K562 (cell line): ENCODE data around the gene CAPZA1. TPM values are rescaled to one million over a fixed set of nuclear protein-coding genes. Genes with fewer than 3 reads are reported as not detected.
"Not testable (repeated sequence)": the region's sequence is repeated elsewhere in the genome, so short reads cannot be mapped to it uniquely, and the experiment has no call there.

Experiments
- ATAC-seq: fragments of 200-7000 bp; cut with Tn5 transposase; 3 replicates; pipeline ENCODE4 v1.9.1; 2020; ENCODE audit warnings: moderate library complexity
- BruUV-seq: library from RNA; stranded (reverse); fragments of 400-500 nt; replicated peaks from 2 replicates; lab custom pipeline; 2021; lab: Mats Ljungman, UMichigan
- CTCF ChIA-PET: fragments of 300-600 bp; formaldehyde crosslinking; extraction: SDS; loops from one replicate; lab custom pipeline; 2021; ENCODE audit warnings: low intra/inter-chr PET ratio; lab: Yijun Ruan, JAX
- POLR2A ChIA-PET: fragments of 300-600, 350-650 bp; sonication (Branson Sonifier 250); formaldehyde crosslinking; extraction: SDS; loops from one replicate; lab custom pipeline; 2021; ENCODE audit warnings: antibody characterized with exemption, inconsistent platforms; lab: Yijun Ruan, JAX
- DNase-seq, 4 experiments: peaks; one replicate each; pipeline versions ENCODE4 v3.0.0 to v3.0.0-alpha.2; 2011 to 2018; ENCODE audit warnings: low spot score in 3 of 4, mixed read lengths in 3 of 4; ENCODE audit errors: extremely low read depth in 1 of 4
- FAIRE-seq: peaks from 2 replicates; lab custom pipeline; 2011; peaks lifted over from hg19 to GRCh38; lab: Jason Lieb, UNC
- H2AFZ ChIP-seq: 2 replicates; pipeline ENCODE4 v1.6.0; 2011; ENCODE audit warnings: low read depth, low read length, control low read depth, inconsistent platforms
- H3K27ac ChIP-seq: fragments of 200-600 bp; 3 replicates; pipeline ENCODE4 v1.8.0; 2011; ENCODE audit warnings: low read depth, mild to moderate bottlenecking, control low read depth, inconsistent platforms, low read length, moderate library complexity, mixed read lengths; ENCODE audit errors: extremely low read depth
- H3K27me3 ChIP-seq, 2 experiments: fragments of 300-600 bp in 1 of 2; 2 replicates in 1 of 2; 3 replicates in 1 of 2; pipeline versions ENCODE4 v1.6.0 to v1.8.0; 2011; ENCODE audit warnings: inconsistent platforms in 2 of 2, low read length in 2 of 2, mild to moderate bottlenecking in 1 of 2, mixed read lengths in 1 of 2, moderate library complexity in 1 of 2; ENCODE audit not compliant: control insufficient read depth in 2 of 2, insufficient read depth in 2 of 2
- H3K36me3 ChIP-seq: fragments of 300-600 bp; 3 replicates; pipeline ENCODE4 v1.8.0; 2011; ENCODE audit warnings: mild to moderate bottlenecking, low read length, inconsistent platforms; ENCODE audit not compliant: control insufficient read depth, insufficient read depth
- H3K4me1 ChIP-seq, 2 experiments: fragments of 200-600 bp in 1 of 2; replicated peaks in 1 of 2; 2 replicates in 1 of 2; 3 replicates in 1 of 2; pipeline versions ENCODE4 v1.5.1 to v1.8.0; 2011; ENCODE audit warnings: inconsistent platforms in 2 of 2, low read length in 2 of 2, mild to moderate bottlenecking in 1 of 2, mixed read lengths in 1 of 2, moderate library complexity in 1 of 2; ENCODE audit not compliant: control insufficient read depth in 2 of 2, insufficient read depth in 2 of 2
- H3K4me2 ChIP-seq: 2 replicates; pipeline ENCODE4 v1.6.1; 2011; ENCODE audit warnings: low read length, control low read depth, inconsistent platforms, mixed read lengths; ENCODE audit not compliant: insufficient read depth
- H3K4me3 ChIP-seq: fragments of 200-600 bp; sonication (generic), shearing (Covaris generic); 2 replicates; pipeline ENCODE4 v1.5.1; 2016; ENCODE audit warnings: control low read depth, inconsistent platforms
- H3K79me2 ChIP-seq: fragments of 200-600 bp; 3 replicates; pipeline ENCODE4 v1.8.0; 2011; ENCODE audit warnings: low read length, inconsistent platforms; ENCODE audit not compliant: control insufficient read depth, insufficient read depth
- H3K9ac ChIP-seq, 2 experiments: 2 replicates each; pipeline versions ENCODE4 v1.6.0 to v1.6.1; 2011; ENCODE audit warnings: low read depth in 2 of 2, low read length in 2 of 2, control low read depth in 1 of 2, inconsistent platforms in 1 of 2, mild to moderate bottlenecking in 1 of 2, mixed read lengths in 1 of 2; ENCODE audit not compliant: insufficient read depth in 1 of 2
- H3K9me1 ChIP-seq: one replicate; pipeline ENCODE4 v1.6.0; 2011; ENCODE audit warnings: inconsistent platforms, mild to moderate bottlenecking, low read length, moderate library complexity; ENCODE audit not compliant: control insufficient read depth, insufficient read depth
- H3K9me3 ChIP-seq: replicated peaks from 2 replicates; pipeline ENCODE4 v1.5.1; 2011; ENCODE audit warnings: low read depth, low read length, inconsistent platforms; ENCODE audit not compliant: control insufficient read depth, insufficient read depth
- H4K20me1 ChIP-seq: replicated peaks from 2 replicates; pipeline ENCODE4 v1.6.1; 2011; ENCODE audit warnings: low read length, inconsistent platforms, mixed read lengths; ENCODE audit not compliant: control insufficient read depth, insufficient read depth
- ATF1 ChIP-seq, 2 experiments: fragments of 450-650 bp in 1 of 2; IDR thresholded peaks; 2 replicates each; pipeline ENCODE4 v1.6.1; 2016; ENCODE audit warnings: missing compliant biosample characterization in 1 of 2, missing genetic modification characterization in 1 of 2
- ATF7 ChIP-seq: fragments of 450-650 bp; IDR thresholded peaks from 2 replicates; pipeline ENCODE4 v1.7.1; 2014; ENCODE audit warnings: mild to moderate bottlenecking, moderate library complexity
- KDM1A ChIP-seq, 2 experiments: fragments of 450-650 bp; IDR thresholded peaks; 2 replicates each; pipeline ENCODE4 v1.6.1; 2016; ENCODE audit warnings: mild to moderate bottlenecking in 2 of 2
- RCOR1 ChIP-seq, 2 experiments: IDR thresholded peaks; 2 replicates each; pipeline ENCODE4 v1.6.1; 2012; ENCODE audit warnings: low read depth in 2 of 2, low read length in 2 of 2, borderline replicate concordance in 1 of 2, improper control_type of control experiment in 1 of 2
- SMARCE1 ChIP-seq: fragments of 450-650 bp; IDR thresholded peaks from 2 replicates; pipeline ENCODE4 v1.7.1; 2016; ENCODE audit warnings: mild to moderate bottlenecking
- ZBTB40 ChIP-seq, 2 experiments: fragments of 450-650 bp in 1 of 2; sonication (generic) in 1 of 2; formaldehyde crosslinking in 1 of 2; IDR thresholded peaks; 2 replicates each; pipeline versions ENCODE4 v1.7.1 to v1.9.0; 2016 to 2022; ENCODE audit warnings: inconsistent platforms in 1 of 2, mild to moderate bottlenecking in 1 of 2, missing genetic modification reagents in 1 of 2
- ZNF384 ChIP-seq: IDR thresholded peaks from 2 replicates; pipeline ENCODE4 v1.6.1; 2012; ENCODE audit warnings: low read depth, low read length, improper control_type of control experiment
- WGBS: fragments of 100-300 bp; shearing (Covaris generic); methylation state at CpG from one replicate; pipeline ENCODE4 v1.1.6; 2016; ENCODE audit warnings: low coverage, mixed read lengths; ENCODE audit not compliant: insufficient coverage; ENCODE audit errors: missing lambda C conversion rate; 5-methylcytosine and 5-hydroxymethylcytosine counted together
- in situ Hi-C: fragments of 300-500 bp; cut with MboI; formaldehyde crosslinking; loops from 4 replicates; pipeline ENCODE4 v1.15.0; 2018; ENCODE audit warnings: inconsistent platforms, mixed read lengths
- intact Hi-C: fragments of 100-400 bp; cut with micrococcal nuclease; formaldehyde crosslinking; loops from 2 replicates; pipeline ENCODE4 v1.14.2; 2022
- polyA plus RNA-seq, 8 experiments: library from polyadenylated mRNA; depleted of rRNA in 4 of 8; stranded (reverse) in 5 of 8; unstranded in 3 of 8; fragments of >200 nt; fragmentation: Nextera tagmentation in 2 of 8; fragmentation: Illumina TruSeq in 1 of 8; extraction: Ambion mirVana in 2 of 8; extraction: Trizol in 1 of 8; gene quantifications; 2 replicates each; pipeline versions ENCODE4 v1.2.1 to v1.2.3, GENCODE V29; 2011 to 2014; ENCODE audit warnings: inconsistent platforms in 1 of 8, missing spikeins in 1 of 8
- total RNA-seq, 7 experiments: library from RNA; depleted of rRNA in 6 of 7; stranded (reverse); fragments of >200 nt in 6 of 7; fragmentation: Illumina TruSeq in 2 of 7; extraction: Trizol in 2 of 7; gene quantifications; 2 replicates each; pipeline versions ENCODE4 v1.2.1 to v1.2.3, GENCODE V29; 2011 to 2021; ENCODE audit warnings: low replicate concordance in 1 of 7
- TF ChIP-seq, protein P1 (sequence below), 2 experiments: fragments of 450-650 bp; conservative IDR thresholded peaks; 2 replicates each; pipeline ENCODE4 v1.6.1; 2017; ENCODE audit warnings: mild to moderate bottlenecking in 2 of 2, moderate library complexity in 2 of 2
- TF ChIP-seq, protein P2 (sequence below), 2 experiments: fragments of 450-650 bp in 1 of 2; sonication (generic) in 1 of 2; formaldehyde crosslinking in 1 of 2; IDR thresholded peaks in 1 of 2; conservative IDR thresholded peaks in 1 of 2; 2 replicates each; pipeline versions ENCODE4 v1.6.1 to v1.8.1; 2016 to 2023; ENCODE audit warnings: mild to moderate bottlenecking in 2 of 2, moderate library complexity in 2 of 2, inconsistent platforms in 1 of 2, missing genetic modification reagents in 1 of 2

CAPZA1 gene
- total and polyA plus RNA-seq, 9 of the 15 experiments (the other 6 are each of a cell fraction or from before 2014, with no cell fraction given) = 237 to 1,020 (median 306) TPM

DNA sequence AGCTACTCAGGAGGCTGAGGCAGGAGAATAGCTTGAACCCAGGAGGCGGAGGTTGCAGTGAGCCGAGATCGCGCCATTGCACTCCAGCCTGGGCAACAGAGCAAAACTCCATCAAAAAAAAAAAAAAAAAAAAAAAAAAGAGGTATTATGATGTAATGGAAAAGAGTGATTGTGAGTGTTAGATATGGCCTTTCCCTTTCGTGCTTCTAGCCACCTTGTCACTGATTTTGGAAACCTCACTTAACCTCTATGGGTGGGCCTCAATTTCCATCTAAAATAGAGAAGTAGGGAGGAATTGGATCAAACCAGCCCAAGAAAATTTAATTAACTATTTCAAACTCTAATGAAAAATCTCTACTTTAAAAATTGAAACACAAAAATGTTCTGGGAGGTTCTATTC, 4.9 kb downstream of the CAPZA1 start:
- H2AFZ ChIP-seq; H3K4me2 ChIP-seq; H3K27me3 ChIP-seq; H3K9me1 ChIP-seq; H3K9me3 ChIP-seq; H3K27ac ChIP-seq; H3K9ac ChIP-seq; ATAC-seq; CTCF ChIA-PET; POLR2A ChIA-PET; BruUV-seq; FAIRE-seq; H3K4me3 ChIP-seq; DNase-seq; TF ChIP-seq ZBTB40, ATF1 (CRISPR knock-in tag; IDR thresholded peaks at IDR 0.05): not testable (repeated sequence)
- in situ Hi-C loops (loop anchor here (10.0 kb wide), 1 partner anchor 180 kb away; no protein-coding TSS in a partner anchor), intact Hi-C loops (loop anchor here (10.0 kb wide), 1 partner anchor 180 kb away; no protein-coding TSS in a partner anchor)
- Histone ChIP-seq H3K36me3 (peaks cover 65% of the 10 kb centered on the region), H3K79me2 (peaks cover 98% of the 10 kb centered on the region), H3K4me1 (peaks cover 13 to 26% of the 10 kb centered on the region in 2 experiments), H4K20me1 (peaks cover 47% of the 10 kb centered on the region)
- 76% methylated on average over 5 of the region's 5 CpGs for WGBS
- TF ChIP-seq SMARCE1 (peak; percentile 52; the same call in 1 of the 2 replicates), RCOR1 (IDR thresholded peaks at IDR 0.05; ENCODE audit: borderline replicate concordance in 1 of 2, low read depth in 2 of 2, low read length in 2 of 2) (peak in 1 of 2 experiments; percentile 22; a peak in 1 of 4 replicates), ZNF384 (peak; percentile 77), ATF7 (peak; percentile 69), ZBTB40 (IDR thresholded peaks at IDR 0.05) (peak; percentile 40; the same call in 1 of the 2 replicates), ATF1 (tag; IDR thresholded peaks at IDR 0.05) (peak; percentile 35; the same call in 1 of the 2 replicates), KDM1A (IDR thresholded peaks at IDR 0.05) (peak; percentile 34 to 36; a peak in 1 of 4 replicates)
- TF ChIP-seq, protein P1, sequence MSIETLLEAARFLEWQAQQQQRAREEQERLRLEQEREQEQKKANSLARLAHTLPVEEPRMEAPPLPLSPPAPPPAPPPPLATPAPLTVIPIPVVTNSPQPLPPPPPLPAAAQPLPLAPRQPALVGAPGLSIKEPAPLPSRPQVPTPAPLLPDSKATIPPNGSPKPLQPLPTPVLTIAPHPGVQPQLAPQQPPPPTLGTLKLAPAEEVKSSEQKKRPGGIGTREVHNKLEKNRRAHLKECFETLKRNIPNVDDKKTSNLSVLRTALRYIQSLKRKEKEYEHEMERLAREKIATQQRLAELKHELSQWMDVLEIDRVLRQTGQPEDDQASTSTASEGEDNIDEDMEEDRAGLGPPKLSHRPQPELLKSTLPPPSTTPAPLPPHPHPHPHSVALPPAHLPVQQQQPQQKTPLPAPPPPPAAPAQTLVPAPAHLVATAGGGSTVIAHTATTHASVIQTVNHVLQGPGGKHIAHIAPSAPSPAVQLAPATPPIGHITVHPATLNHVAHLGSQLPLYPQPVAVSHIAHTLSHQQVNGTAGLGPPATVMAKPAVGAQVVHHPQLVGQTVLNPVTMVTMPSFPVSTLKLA (conservative IDR thresholded peaks at IDR 0.05) = 0 out of 4 replicates have a peak, but pooled peaks of 1 of the 2 experiments have one; percentile 19
- TF ChIP-seq, protein P2, sequence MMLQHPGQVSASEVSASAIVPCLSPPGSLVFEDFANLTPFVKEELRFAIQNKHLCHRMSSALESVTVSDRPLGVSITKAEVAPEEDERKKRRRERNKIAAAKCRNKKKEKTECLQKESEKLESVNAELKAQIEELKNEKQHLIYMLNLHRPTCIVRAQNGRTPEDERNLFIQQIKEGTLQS (IDR thresholded peaks at IDR 0.05) = peak; percentile 33; the same call in 1 of the 2 replicates
- TF ChIP-seq, protein P2 (CRISPR knock-in tag; conservative IDR thresholded peaks at IDR 0.05) = not testable (repeated sequence)
